Naive thymus-derived CD8-positive, alpha-beta T cell (primary cell): ENCODE data around the gene FOXD1. TPM values are rescaled to one million over a fixed set of nuclear protein-coding genes. Genes with fewer than 3 reads are reported as not detected.
"Not testable (repeated sequence)": the region's sequence is repeated elsewhere in the genome, so short reads cannot be mapped to it uniquely, and the experiment has no call there.

Experiments used
- ATAC-seq, 2 donors: fragments of 150-1000 bp; cut with Tn5 transposase in 1 of 2; sonication (Bioruptor Pico), chemical (Tn5 transposase) in 1 of 2; 1 replicate in 1 of 2; 2 replicates in 1 of 2; pipeline ENCODE4 v1.10.0; 2021; ENCODE audit warnings: mild to moderate bottlenecking in 2 of 2, moderate library complexity in 2 of 2
- POLR2A ChIA-PET: fragments of 350-600 bp; sonication (Branson Sonifier 250); formaldehyde crosslinking; loops from one replicate; lab custom pipeline; 2021; ENCODE audit warnings: antibody characterized with exemption; lab: Charles Lee
- DNase-seq, 10 donors: peaks; one replicate each; pipeline versions ENCODE4 v3.0.0 to v3.0.0-alpha.2; 2020 to 2022
- H3K27ac Mint-ChIP-seq, 10 donors: one replicate each; pipeline ENCODE4 v1.8.0; 2020 to 2022; ENCODE audit warnings: mild to moderate bottlenecking in 10 of 10, mixed read lengths in 10 of 10, moderate library complexity in 4 of 10, inconsistent platforms in 1 of 10
- H3K27me3 Mint-ChIP-seq, 5 donors: one replicate each; pipeline ENCODE4 v1.8.0; 2021 to 2022; ENCODE audit warnings: mixed read lengths in 5 of 5
- H3K36me3 Mint-ChIP-seq, 3 donors: one replicate each; pipeline ENCODE4 v1.8.0; 2020 to 2022; ENCODE audit warnings: mixed read lengths in 3 of 3, mild to moderate bottlenecking in 2 of 3, inconsistent platforms in 1 of 3
- H3K4me1 Mint-ChIP-seq, 4 donors: one replicate each; pipeline ENCODE4 v1.8.0; 2021 to 2022; ENCODE audit warnings: mixed read lengths in 4 of 4
- H3K4me3 Mint-ChIP-seq, 10 donors: one replicate each; pipeline ENCODE4 v1.8.0; 2020 to 2022; ENCODE audit warnings: mild to moderate bottlenecking in 10 of 10, mixed read lengths in 10 of 10, moderate library complexity in 6 of 10, inconsistent platforms in 1 of 10
- H3K9me3 Mint-ChIP-seq, 9 donors: one replicate each; pipeline ENCODE4 v1.8.0; 2020 to 2022; ENCODE audit warnings: mixed read lengths in 9 of 9, mild to moderate bottlenecking in 3 of 9, inconsistent platforms in 1 of 9, moderate library complexity in 1 of 9
- polyA plus RNA-seq, 3 donors: library from polyadenylated mRNA; unstranded; fragments of 300-500 nt; fragmentation: Illumina TruSeq; gene quantifications; one replicate each; pipeline ENCODE4 v1.2.3, GENCODE V29; 2021
- total RNA-seq, 8 experiments: library from RNA in 2 of 8; stranded (reverse) in 2 of 8; gene quantifications; one replicate each; pipeline ENCODE4 v1.2.3 and lab custom pipeline; 2021 to 2026

FOXD1 gene
- total and polyA plus RNA-seq, 5 experiments from 2014 or later = not detected

GRCh38 chr5:73459366-73459765, 10.8 kb upstream of the FOXD1 start:
- Mint-ChIP-seq H3K27me3 (peaks cover 31 to 68% (median 45%) of the 10 kb centered on the region in 5 donors), H3K36me3 (no peaks in the 10 kb centered on the region)
- ATAC-seq = no peak

DNA sequence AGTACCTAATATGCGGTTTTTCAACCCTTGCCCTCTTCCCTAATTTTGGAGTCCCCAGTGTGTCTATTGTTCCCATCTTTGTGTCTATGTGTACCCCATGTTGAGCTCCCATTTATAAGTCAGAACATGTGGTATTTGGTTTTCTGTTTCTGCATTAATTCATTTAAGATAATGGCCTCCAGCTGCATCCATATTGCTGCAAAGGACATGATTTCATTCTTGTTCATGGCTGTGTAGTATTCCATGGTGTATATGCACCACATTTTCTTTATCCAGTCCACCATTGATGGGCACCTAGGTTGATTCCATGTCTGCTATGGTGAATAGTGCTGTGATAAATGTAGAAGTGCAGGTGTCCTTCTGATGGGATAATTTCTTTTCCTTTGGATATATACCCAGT, 7.9 kb upstream of the FOXD1 start:
- H3K36me3 Mint-ChIP-seq, DNase-seq, ATAC-seq, H3K27ac Mint-ChIP-seq, H3K4me1 Mint-ChIP-seq, POLR2A ChIA-PET, H3K9me3 Mint-ChIP-seq, H3K4me3 Mint-ChIP-seq: not testable (repeated sequence)
- peaks cover 48 to 88% (median 65%) of the 10 kb centered on the region in 5 donors for H3K27me3 Mint-ChIP-seq

More at GRCh38 chr5:73459366-73459765, 10.8 kb upstream of the FOXD1 start:
- Mint-ChIP-seq H3K27ac (no peak overlapping the region), H3K4me3 (no peak overlapping the region), H3K4me1 (peaks cover 0 to under 1% (median 0%) of the 10 kb centered on the region in 4 donors), H3K9me3 (peaks cover 0 to 5% (median 0%) of the 10 kb centered on the region in 9 donors)
- DNase-seq = no peak
- POLR2A ChIA-PET = interaction anchor here (0.7 kb wide), 1 partner anchor 55 kb away, joined by 5 read pairs; no protein-coding TSS in a partner anchor

DNA sequence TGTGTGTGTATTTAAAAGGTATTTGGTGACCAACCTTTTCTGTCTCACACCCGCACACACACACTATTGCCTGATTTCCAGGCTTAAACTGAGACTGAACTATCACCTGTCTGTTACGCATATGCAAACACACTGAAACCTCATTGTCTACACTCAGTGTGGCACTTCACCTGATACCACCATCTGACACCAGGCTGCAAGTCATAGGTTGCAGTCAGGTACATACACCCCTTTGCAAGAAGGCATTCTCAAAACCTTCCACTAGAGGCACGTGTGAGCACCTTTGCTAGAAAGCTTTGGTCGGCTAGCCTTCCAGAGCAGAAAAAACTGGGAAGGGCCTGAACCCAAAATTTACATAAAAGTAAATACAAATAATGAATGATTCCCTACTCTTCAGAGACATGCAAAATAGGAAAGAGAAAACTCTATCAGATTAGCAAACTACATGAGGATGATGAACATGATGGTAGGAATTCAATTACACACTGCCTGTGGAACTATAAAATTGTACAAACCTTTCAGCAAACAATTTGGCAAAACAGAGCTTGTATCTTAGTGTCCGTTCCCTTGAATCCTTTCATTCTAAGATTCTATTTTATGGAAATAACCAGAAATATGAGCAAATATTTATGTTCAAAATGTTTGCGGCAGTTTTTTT, 5.9 kb upstream of the FOXD1 start:
- DNase-seq (peak in 5 of 10 donors; percentile 29 to 48 (median 41)), ATAC-seq (peak; percentile 79 to 90)
- Mint-ChIP-seq H3K4me1 (peaks cover 2 to 12% (median 5%) of the 10 kb centered on the region in 4 donors), H3K4me3 (no peak overlapping the region), H3K36me3 (peaks cover 0 to 7% (median 3%) of the 10 kb centered on the region in 3 donors), H3K9me3 (peaks cover 0 to 15% (median 9%) of the 10 kb centered on the region in 9 donors), H3K27me3 (peaks cover 44 to 88% (median 65%) of the 10 kb centered on the region in 5 donors), H3K27ac (no peak overlapping the region)
- POLR2A ChIA-PET = no interaction called here

GRCh38 chr5:73452215-73452614, 3.6 kb upstream of the FOXD1 start:
- H3K27ac Mint-ChIP-seq = peak overlapping the region in 2 of 10 donors; percentile 48 to 73
- H3K4me1 Mint-ChIP-seq = peaks cover 4 to 23% (median 15%) of the 10 kb centered on the region in 4 donors
- ATAC-seq = no peak
- peaks cover 42 to 82% (median 68%) of the 10 kb centered on the region in 5 donors for H3K27me3 Mint-ChIP-seq
- peaks cover 0 to 15% (median 9%) of the 10 kb centered on the region in 9 donors for H3K9me3 Mint-ChIP-seq
- no peak for DNase-seq
- POLR2A ChIA-PET = no interaction called here
- H3K36me3 Mint-ChIP-seq = peaks cover 0 to 7% (median 3%) of the 10 kb centered on the region in 3 donors
- H3K4me3 Mint-ChIP-seq = peak overlapping the region in 3 of 10 donors; percentile 38 to 47 (median 43)

DNA sequence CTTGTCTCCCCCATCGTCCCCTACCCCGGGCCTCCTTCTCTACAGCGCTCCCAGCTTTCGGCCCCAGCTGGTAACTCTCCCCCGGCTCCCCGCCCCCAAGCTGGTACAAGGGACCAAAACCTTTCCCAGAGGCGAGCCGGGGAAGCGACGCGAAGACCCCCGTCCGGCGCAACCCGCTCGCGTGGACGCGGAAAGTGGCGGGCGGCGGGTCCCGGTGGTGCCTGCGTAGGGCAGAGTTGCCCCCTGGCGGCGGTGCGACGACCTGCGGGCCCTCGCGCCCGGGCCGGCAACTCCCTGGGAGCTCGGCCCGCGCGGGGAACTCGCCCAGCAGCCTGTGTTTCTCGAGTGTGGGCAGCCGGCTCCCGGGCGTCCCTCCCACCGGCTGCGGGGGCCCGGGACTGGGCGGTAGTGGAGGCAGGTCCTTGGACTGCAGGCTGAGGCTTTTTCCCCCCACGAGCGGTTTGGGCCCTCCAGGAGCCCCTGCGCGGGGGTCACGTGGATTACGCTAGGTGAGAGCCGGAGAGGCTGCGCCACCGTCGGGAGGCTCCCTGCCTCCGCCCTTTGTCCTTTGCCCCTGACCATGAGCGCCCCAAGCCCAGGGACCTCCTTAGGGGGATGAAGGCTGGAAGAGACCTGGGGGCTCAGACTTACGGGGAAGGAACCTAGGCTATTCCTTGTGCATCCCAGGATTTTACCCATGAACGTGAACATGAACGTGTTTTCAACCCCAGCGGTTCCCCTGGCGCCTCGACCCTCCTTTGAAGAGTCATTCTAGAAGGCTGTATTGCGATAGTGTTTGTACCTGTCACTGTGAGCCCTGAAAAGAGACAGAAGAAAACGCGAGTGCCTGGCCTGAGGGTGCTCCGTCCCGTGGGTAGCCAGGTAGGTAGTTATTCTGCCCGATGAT, 2.9 kb upstream of the FOXD1 start:
- DNase-seq = peak; percentile 39 to 78 (median 69)
- Mint-ChIP-seq H3K36me3 (peaks cover 0 to 7% (median 3%) of the 10 kb centered on the region in 3 donors), H3K4me3 (peak overlapping the region in 6 of 10 donors; percentile 9 to 82 (median 46)), H3K27ac (peak overlapping the region in 1 of 10 donors; percentile 93), H3K4me1 (peaks cover 4 to 23% (median 17%) of the 10 kb centered on the region in 4 donors), H3K27me3 (peaks cover 36 to 79% (median 62%) of the 10 kb centered on the region in 5 donors), H3K9me3 (peaks cover 0 to 15% (median 9%) of the 10 kb centered on the region in 9 donors)
- peak; percentile 48 to 53 for ATAC-seq
- POLR2A ChIA-PET = interaction anchor here (1.4 kb wide), 1 partner anchor 47 kb away, joined by 7 read pairs; the partner anchor contains the start of gene BTF3

DNA sequence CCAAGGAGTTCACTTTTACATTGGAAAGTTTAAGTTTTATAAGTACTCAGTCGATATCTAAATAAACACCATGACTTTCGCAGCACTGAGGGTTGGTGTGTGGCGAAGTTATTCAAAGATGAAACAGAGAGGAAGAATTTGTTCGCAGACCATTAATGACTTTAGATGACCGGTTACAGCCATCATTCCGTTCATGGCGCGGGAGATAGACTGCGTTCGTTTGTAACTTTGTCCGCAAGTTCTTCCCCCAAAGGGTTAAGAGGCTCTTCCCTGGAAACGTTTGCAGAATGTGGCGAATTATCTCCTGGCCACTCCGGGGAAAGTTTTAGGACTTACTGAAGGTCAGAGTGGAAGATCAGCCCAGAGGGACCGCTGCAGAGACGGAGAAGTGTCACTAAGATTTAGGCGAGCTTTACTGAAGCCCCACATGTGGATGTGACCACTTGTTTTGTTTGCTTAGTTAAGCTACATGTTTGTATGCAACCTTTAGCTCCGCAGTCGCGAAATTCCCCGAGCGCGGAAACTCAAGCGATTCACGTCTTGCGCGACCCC, 2.2 kb upstream of the FOXD1 start:
- POLR2A ChIA-PET = interaction anchor here (1.4 kb wide), 1 partner anchor 48 kb away, joined by 7 read pairs; the partner anchor contains the start of gene BTF3
- Mint-ChIP-seq H3K27me3 (peaks cover 34 to 75% (median 63%) of the 10 kb centered on the region in 5 donors), H3K4me3 (peak overlapping the region in 8 of 10 donors; percentile 15 to 82 (median 42))

DNA sequence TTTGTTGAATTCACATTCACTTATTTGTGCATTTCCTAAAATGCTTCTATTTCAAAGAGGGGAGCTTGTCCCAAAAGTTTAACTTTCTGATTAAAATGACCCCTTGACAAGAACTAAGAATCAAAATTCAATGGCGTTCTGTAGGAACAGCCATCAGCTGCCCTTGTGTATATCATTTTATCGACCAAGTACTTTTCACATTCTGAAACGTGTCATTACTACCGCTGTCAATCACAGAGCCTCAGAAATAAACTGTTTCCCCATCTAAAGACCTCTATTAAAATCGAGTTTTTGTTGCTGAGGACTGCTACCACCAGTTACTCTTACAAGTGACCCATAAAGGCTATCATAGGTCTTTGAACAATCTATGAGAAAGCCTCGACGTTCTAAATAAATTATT, 1.6 kb upstream of the FOXD1 start:
- Mint-ChIP-seq H3K27ac (peak overlapping the region in 1 of 10 donors; percentile 93), H3K36me3 (peaks cover 0 to 7% (median 3%) of the 10 kb centered on the region in 3 donors), H3K9me3 (peaks cover 0 to 15% (median 7%) of the 10 kb centered on the region in 9 donors), H3K27me3 (peaks cover 34 to 74% (median 62%) of the 10 kb centered on the region in 5 donors), H3K4me1 (peaks cover 4 to 23% (median 18%) of the 10 kb centered on the region in 4 donors), H3K4me3 (peak overlapping the region in 4 of 10 donors; percentile 7 to 26 (median 21))
- DNase-seq (no peak), ATAC-seq (no peak)
- POLR2A ChIA-PET = no interaction called here

More for the DNA sequence above, 2.2 kb upstream of the FOXD1 start:
- Mint-ChIP-seq H3K36me3 (peaks cover 0 to 7% (median 3%) of the 10 kb centered on the region in 3 donors), H3K27ac (peak overlapping the region in 3 of 10 donors; percentile 58 to 93 (median 85)), H3K4me1 (peaks cover 4 to 23% (median 18%) of the 10 kb centered on the region in 4 donors), H3K9me3 (peaks cover 0 to 15% (median 7%) of the 10 kb centered on the region in 9 donors)
- no peak for ATAC-seq
- DNase-seq = no peak

GRCh38 chr5:73447530-73448462, 781 bp downstream of the FOXD1 start:
- DNase-seq (peak in 9 of 10 donors; percentile 25 to 75 (median 48)), ATAC-seq (peak; percentile 65 to 66)
- Mint-ChIP-seq H3K27me3 (peaks cover 36 to 75% (median 62%) of the 10 kb centered on the region in 5 donors), H3K9me3 (peaks cover 0 to 23% (median 11%) of the 10 kb centered on the region in 9 donors), H3K27ac (peak overlapping the region in 3 of 10 donors; percentile 69 to 81 (median 73)), H3K4me1 (peaks cover 4 to 23% (median 18%) of the 10 kb centered on the region in 4 donors), H3K36me3 (peaks cover 0 to 18% (median 3%) of the 10 kb centered on the region in 3 donors), H3K4me3 (peak overlapping the region; percentile 79 to 93 (median 89))
- POLR2A ChIA-PET = interaction anchor here (1.0 kb wide), 1 partner anchor 51 kb away, joined by 3 read pairs; the partner anchor contains the start of gene BTF3

DNA sequence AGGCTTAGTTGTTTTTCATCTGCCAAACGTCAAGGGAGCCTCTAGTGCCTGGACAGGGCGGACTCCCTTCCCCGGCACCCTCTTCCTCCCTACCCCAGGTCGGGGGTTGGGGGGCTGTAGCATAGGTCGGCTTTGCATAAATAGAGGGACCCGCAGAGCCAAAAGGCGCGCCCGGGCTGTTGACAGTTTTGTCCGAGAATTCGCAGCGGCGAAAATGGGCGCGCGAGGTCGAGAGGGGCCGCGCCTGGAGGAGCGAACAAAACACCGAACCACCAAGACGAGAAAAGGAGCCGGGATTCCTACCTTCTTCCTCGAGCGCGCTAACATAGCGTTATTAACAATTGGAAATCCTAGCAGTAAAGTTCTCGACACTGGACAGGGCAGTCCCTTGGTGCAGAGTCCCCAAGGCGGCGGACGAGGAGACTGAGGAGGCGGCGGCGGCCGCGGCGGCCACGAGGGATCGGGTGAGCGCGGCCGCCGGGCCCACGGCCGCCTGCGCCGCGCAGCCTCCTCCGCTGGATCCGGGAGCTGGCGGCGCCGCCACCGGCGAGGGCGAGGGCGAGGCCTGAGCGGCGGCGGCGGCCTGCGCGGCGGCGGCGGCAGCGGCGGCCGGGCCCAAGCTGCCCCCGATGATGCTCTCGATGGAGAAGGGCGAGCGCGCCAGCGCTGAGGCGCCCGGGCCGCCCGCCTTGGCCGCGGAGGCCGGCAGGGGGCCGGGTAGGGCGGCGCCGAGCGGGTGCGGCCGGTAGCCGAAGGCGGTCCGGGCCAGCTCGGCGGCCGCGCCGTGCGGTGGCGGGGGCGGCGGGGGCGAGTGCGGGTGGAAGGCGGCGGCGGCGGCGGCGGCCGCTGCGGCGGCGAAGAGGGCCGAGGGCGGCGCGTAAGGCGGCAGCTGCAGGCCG, 1.7 kb downstream of the FOXD1 start:
- peaks cover 0 to 30% (median 11%) of the 10 kb centered on the region in 9 donors for H3K9me3 Mint-ChIP-seq
- peaks cover 4 to 23% (median 18%) of the 10 kb centered on the region in 4 donors for H3K4me1 Mint-ChIP-seq
- DNase-seq (peak in 2 of 10 donors; percentile 9 to 14), ATAC-seq (peak in 1 of 2 donors; percentile 11)
- peaks cover 37 to 75% (median 64%) of the 10 kb centered on the region in 5 donors for H3K27me3 Mint-ChIP-seq
- H3K27ac Mint-ChIP-seq = no peak overlapping the region
- H3K4me3 Mint-ChIP-seq = peak overlapping the region; percentile 65 to 80 (median 73)
- POLR2A ChIA-PET = interaction anchor here (1.0 kb wide), 1 partner anchor 51 kb away, joined by 3 read pairs; the partner anchor contains the start of gene BTF3
- peaks cover 0 to 18% (median 3%) of the 10 kb centered on the region in 3 donors for H3K36me3 Mint-ChIP-seq
